ENCODE results near the gene MACROH2A1.

The MACROH2A1 gene

DNA sequence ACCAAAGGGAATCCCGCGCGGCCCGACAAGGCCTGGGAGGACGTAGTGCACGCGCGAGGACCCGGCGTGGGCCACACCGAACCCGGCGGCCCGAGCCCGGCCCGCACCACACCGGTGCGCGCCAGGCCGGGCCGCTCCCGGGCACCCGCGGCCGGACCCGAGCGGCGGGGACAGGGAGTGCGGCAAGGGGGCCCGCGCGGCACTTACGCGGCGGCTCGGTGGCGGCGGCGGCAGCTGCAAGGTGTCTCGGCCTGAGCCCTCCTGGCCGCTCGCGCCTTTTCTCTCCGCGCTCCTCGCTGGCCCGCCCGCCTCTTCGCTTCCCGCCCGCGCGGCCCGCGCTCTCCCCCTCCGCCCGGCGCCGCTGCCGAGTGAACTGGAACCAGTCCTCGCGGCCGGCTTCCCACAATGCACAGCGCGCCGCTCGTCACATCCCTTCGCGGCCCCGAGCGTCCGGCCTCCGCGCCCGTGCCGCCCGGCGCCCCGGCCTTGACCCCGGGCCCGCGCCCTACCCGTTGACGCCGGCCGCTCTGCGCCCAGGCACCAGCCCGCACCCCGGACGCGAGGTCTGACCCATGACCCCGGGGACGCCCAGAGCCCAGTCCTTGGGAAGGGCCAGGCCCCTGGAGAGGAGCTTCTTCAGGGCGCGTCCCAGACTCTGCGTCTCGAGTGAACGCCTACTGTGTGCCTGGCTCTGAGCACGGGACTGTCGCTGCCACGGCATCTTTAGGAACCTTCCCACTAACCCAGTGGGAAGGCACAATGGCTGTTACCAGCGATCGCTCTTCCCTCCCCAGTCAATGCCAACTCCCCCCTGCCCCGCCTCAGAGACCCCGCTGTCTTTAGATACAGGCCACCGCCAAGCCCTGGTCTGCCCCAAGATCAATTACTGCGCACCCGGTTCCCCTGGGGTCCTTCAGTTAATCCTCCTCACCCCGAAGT, at the start of gene MACROH2A1:
Gene MACROH2A1 (minus strand): TSS at position 377 of the 939 bp plus-strand sequence. CDS start 10,138 bp downstream, outside the sequence.
- H3K27ac ChIP-seq, result peak within 1 kb of the TSS; percentile 99

DNA sequence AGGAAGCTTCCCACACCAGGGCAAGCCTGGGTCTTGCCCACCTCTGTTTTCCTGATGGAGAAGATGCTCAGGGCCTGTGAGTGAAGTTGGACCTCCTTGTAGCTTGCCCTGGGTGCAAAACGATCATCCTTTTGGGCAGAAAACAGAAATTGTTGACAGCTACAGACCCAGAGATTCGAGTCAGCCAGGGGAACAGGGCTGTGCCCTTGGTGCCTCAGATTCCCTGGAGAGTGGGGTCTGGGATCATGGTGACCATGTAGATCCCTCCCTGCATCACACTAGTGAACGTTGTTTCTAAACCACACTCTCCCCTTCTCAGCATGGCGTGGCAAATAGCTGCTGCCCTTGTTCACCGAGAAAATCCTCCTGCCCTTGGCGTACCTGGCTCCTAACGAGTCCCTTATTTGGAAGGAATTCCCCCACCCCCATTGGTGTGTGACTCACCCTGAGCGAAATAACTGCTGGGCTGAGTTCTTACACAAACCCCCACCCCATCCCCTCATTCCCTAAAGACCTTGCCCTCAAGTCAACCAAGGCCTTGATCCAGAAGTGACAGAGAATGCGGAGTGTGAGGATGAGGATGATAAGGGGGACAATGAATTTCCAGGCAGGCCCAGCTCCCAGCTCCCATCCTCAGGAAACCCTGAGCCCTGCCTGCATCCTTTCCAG, 49.2 kb upstream of the MACROH2A1 start:
- TF ChIP-seq ZFX (IDR thresholded peaks at IDR 0.05), result no peak
- TF ChIP-seq, protein P1, sequence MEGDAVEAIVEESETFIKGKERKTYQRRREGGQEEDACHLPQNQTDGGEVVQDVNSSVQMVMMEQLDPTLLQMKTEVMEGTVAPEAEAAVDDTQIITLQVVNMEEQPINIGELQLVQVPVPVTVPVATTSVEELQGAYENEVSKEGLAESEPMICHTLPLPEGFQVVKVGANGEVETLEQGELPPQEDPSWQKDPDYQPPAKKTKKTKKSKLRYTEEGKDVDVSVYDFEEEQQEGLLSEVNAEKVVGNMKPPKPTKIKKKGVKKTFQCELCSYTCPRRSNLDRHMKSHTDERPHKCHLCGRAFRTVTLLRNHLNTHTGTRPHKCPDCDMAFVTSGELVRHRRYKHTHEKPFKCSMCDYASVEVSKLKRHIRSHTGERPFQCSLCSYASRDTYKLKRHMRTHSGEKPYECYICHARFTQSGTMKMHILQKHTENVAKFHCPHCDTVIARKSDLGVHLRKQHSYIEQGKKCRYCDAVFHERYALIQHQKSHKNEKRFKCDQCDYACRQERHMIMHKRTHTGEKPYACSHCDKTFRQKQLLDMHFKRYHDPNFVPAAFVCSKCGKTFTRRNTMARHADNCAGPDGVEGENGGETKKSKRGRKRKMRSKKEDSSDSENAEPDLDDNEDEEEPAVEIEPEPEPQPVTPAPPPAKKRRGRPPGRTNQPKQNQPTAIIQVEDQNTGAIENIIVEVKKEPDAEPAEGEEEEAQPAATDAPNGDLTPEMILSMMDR (conservative IDR thresholded peaks at IDR 0.05), result no peak
- no peak overlapping the region for H3K27ac ChIP-seq

More for the DNA sequence above, at the start of gene MACROH2A1:
- TF ChIP-seq ZFX (IDR thresholded peaks at IDR 0.05), result peak; percentile 99
- TF ChIP-seq, protein P1 (conservative IDR thresholded peaks at IDR 0.05), result no peak

DNA sequence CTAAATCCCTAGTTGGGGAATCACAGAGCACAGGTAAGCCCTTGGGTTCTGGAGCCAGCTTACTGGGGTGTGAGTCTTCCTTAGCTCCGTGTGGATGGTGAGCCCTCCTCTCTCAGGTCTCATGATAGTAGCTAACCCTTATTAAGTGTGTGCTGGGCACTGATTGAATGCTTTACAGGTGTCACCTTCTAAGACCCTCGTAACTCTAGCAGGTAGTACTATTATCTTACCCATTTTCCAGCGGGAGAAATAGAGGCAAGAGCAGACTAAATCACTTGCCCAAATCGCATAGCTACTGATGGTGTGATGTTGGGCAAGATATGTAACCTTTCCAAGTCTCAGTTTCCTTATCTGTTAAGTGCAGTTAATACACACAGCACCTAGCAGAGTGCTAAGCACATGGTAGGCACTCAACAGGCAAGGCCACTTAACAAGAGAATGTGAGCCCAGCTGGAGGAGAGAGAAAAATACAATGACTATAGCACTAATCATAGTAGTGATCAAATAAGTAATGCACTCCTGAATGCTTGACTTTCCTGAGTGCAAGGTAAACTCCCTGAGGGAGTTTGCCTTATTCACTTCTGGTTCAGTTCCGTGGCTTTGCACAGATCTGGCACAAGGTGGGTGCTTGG, 48.4 kb upstream of the MACROH2A1 start, which contains the start of gene DCANP1:
Gene DCANP1 (minus strand): TSS at position 51 of the 632 bp plus-strand sequence. CDS start 240 bp downstream, outside the sequence.
- no peak for TF ChIP-seq ZFX (IDR thresholded peaks at IDR 0.05)
- TF ChIP-seq, protein P1 (conservative IDR thresholded peaks at IDR 0.05), result no peak
- no peak within 1 kb of the TSS for H3K27ac ChIP-seq

DNA sequence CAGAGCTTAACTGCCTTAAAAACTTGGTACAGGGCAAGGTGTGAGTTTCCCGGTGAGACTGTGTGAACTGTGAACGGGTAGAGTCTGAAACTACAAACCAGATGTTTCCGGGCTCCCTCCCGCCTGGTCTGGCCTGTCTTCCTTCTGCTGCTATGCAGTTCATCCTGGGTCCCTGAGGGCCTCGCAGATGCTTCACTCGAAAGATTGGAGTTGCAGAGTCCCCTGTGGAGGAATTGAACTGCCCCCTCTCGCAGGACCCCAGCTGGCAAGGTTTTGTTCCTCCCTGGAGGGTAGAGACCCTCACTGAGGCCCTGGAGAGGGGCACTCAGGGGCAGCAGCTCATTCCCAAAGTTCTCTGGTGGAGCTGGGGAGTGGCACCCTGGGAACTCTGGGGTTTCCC, 47.6 kb upstream of the MACROH2A1 start:
- H3K27ac ChIP-seq, result no peak overlapping the region
- TF ChIP-seq ZFX (IDR thresholded peaks at IDR 0.05), result no peak
- TF ChIP-seq, protein P1 (conservative IDR thresholded peaks at IDR 0.05), result no peak

DNA sequence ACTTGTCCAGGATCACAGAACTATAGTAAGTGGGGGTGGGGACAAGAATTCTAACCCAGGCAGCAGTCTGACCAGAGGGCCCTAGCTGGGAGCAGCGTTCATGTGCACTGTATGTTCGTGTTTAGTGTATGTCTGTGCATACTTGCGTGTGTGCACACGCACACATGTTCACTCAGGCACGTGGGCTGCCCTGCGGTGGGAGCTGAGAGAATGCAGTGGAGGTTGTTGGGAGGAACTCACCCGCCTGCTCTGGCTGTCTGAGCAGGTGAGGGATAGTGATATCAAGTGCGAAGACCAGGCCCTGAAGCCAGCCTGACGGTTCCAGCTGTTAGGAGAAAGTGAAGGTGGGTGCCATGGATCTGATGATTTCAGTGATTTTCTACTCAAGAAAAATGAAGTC, 47.2 kb upstream of the MACROH2A1 start:
- TF ChIP-seq ZFX (IDR thresholded peaks at IDR 0.05), result no peak
- TF ChIP-seq, protein P1 (conservative IDR thresholded peaks at IDR 0.05), result no peak
- no peak overlapping the region for H3K27ac ChIP-seq

DNA sequence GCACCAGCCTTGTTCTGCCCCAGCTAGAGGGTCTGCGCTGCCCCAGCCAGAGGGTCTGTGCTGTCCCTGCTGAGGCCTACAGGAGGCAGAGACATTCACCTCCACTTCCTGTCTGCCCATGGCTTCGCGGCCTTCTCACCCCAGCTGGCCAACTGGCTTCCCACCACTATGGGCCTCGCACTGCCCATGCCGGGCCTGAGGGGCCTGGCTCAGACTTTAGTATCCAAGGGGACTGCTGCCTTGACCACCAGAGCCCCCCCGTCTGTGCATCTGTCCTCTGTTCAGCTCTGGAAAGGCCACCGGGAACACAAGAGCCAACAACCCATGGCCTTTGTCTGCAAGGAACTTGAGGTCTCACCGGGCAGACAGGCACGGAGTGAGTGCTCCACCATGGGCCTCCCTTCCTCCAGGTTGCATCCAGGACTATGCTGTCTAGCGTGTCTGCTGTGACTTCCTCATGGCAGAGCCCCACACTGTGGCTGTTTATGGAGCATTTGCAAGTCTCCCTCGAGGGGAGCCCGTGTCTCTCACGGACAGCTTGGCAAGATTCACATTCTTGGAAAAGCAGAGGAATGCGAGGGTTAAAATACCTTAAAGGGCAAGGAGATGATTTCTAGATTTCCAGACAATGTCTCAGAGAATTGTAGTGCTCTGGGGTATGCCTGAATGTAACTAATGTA, 46.4 kb upstream of the MACROH2A1 start:
- TF ChIP-seq, protein P1 (conservative IDR thresholded peaks at IDR 0.05), result no peak
- no peak for TF ChIP-seq ZFX (IDR thresholded peaks at IDR 0.05)
- no peak overlapping the region for H3K27ac ChIP-seq
